Mesendoderm (in vitro differentiated cells): Measurements from ENCODE around the gene TVP23C.
"Not testable (repeated sequence)": the region's sequence is repeated elsewhere in the genome, so short reads cannot be mapped to it uniquely, and the experiment has no call there.

Experiments
- DNase-seq: peaks from one replicate; pipeline ENCODE4 v3.0.0; 2013
- H2AK5ac ChIP-seq: 2 replicates; pipeline ENCODE4 v1.6.1; 2013; ENCODE audit warnings: low read length, inconsistent platforms
- H2BK120ac ChIP-seq: 2 replicates; pipeline ENCODE4 v1.6.1; 2013; ENCODE audit warnings: low read depth, mild to moderate bottlenecking, low read length, moderate library complexity, mixed read lengths
- H2BK15ac ChIP-seq: replicated peaks from 2 replicates; pipeline ENCODE4 v1.6.1; 2013; ENCODE audit warnings: low read depth, mild to moderate bottlenecking, moderate library complexity
- H2BK5ac ChIP-seq: 2 replicates; pipeline ENCODE4 v1.6.1; 2013; ENCODE audit warnings: low read length, inconsistent platforms
- H3K18ac ChIP-seq: 2 replicates; pipeline ENCODE4 v1.6.1; 2013; ENCODE audit warnings: mild to moderate bottlenecking, low read length, mixed read lengths
- H3K23ac ChIP-seq: one replicate; pipeline ENCODE4 v1.6.1; 2013; ENCODE audit warnings: low read length
- H3K27ac ChIP-seq: 2 replicates; pipeline ENCODE4 v1.5.1; 2013; ENCODE audit warnings: low read depth, mild to moderate bottlenecking, inconsistent platforms, low read length, moderate library complexity
- H3K27me3 ChIP-seq: 2 replicates; pipeline ENCODE4 v1.6.1; 2013; ENCODE audit warnings: low read length, control low read depth, mild to moderate bottlenecking, inconsistent platforms; ENCODE audit not compliant: insufficient read depth, poor library complexity
- H3K36me3 ChIP-seq: 2 replicates; pipeline ENCODE4 v1.6.1; 2013; ENCODE audit warnings: low read length, inconsistent platforms; ENCODE audit not compliant: control insufficient read depth, insufficient read depth
- H3K4ac ChIP-seq: one replicate; pipeline ENCODE4 v1.6.1; 2013; ENCODE audit warnings: low read depth, mild to moderate bottlenecking, low read length, moderate library complexity
- H3K4me1 ChIP-seq: 2 replicates; pipeline ENCODE4 v1.6.1; 2013; ENCODE audit warnings: low read depth, low read length, inconsistent platforms; ENCODE audit not compliant: control insufficient read depth
- H3K4me2 ChIP-seq: 2 replicates; pipeline ENCODE4 v1.6.1; 2013; ENCODE audit warnings: low read length
- H3K4me3 ChIP-seq: 2 replicates; pipeline ENCODE4 v1.5.1; 2013; ENCODE audit warnings: mild to moderate bottlenecking, low read length
- H3K56ac ChIP-seq: one replicate; pipeline ENCODE4 v1.6.1; 2013; ENCODE audit warnings: low read length
- H3K79me1 ChIP-seq: 2 replicates; pipeline ENCODE4 v1.6.1; 2013; ENCODE audit warnings: low read length, inconsistent platforms
- H3K79me2 ChIP-seq: 2 replicates; pipeline ENCODE4 v1.6.1; 2013; ENCODE audit warnings: mild to moderate bottlenecking, low read length; ENCODE audit not compliant: control insufficient read depth, insufficient read depth
- H3K9ac ChIP-seq: 2 replicates; pipeline ENCODE4 v1.6.1; 2013; ENCODE audit warnings: low read length, inconsistent platforms
- H4K5ac ChIP-seq: one replicate; pipeline ENCODE4 v1.6.1; 2013; ENCODE audit warnings: low read length
- H4K8ac ChIP-seq: one replicate; pipeline ENCODE4 v1.6.1; 2013; ENCODE audit warnings: low read depth, mild to moderate bottlenecking, control low read depth, low read length, moderate library complexity
- WGBS: extraction: QIAGEN DNeasy Blood & Tissue Kit; methylation state at CpG from one replicate; pipeline ENCODE4 v1.1.7; 2013; ENCODE audit warnings: low lambda C conversion rate, missing lambda C conversion rate; ENCODE audit not compliant: insufficient coverage; ENCODE audit errors: extremely low coverage; 5-methylcytosine and 5-hydroxymethylcytosine counted together

TVP23C gene

DNA sequence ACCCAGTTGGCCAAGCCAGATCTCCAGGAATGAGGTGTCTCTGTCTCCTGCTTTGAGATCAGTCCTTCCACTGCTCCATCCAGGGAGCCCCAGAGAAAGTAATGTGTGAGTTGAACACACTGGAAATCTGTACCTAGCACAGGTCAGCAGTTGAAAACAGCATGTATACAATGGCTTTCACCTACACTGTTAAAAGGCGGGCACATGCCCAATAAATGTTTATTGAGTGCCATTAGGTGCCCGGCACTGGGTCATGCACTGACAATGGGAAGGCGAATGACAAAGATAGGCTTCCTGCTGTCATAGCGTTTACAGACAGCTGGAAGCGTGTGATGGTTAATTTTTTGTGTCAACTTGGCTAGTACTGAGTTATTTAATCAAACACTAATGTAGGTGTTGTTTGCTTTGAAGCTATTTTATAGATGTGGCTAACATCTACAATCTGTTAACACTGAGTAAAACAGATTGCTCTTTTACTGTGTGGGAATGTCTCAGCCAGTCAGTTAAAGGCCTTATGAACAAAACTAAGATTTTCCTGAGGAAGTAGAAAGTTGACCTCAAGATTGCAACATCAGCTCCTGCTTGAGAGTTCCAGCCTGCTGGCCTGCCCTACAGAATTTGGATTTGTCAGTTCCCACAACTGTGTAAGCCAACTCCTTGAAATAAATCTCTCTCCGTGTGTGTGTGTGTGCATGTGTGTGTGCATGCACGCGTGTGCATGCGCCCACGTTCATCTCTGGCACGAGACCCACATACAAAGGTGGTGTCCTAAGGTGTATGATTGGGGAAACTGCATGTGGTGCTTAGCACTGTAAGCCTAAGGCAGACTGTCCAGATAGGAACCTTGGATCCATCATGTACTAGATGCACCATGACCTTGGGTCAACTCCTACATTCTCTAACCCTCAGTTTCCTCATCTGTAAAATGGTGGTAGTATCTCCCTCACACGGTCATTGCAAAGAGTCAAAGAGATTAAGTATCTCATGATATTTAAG, 38.0 kb downstream of the TVP23C start:
- H3K56ac ChIP-seq, H3K4me1 ChIP-seq, H3K27ac ChIP-seq, H3K4me2 ChIP-seq, H3K27me3 ChIP-seq, H3K36me3 ChIP-seq, H4K8ac ChIP-seq, DNase-seq, H3K4ac ChIP-seq, H3K9ac ChIP-seq, H3K18ac ChIP-seq, H3K79me1 ChIP-seq, H3K4me3 ChIP-seq, H3K79me2 ChIP-seq, H3K23ac ChIP-seq, H2BK15ac ChIP-seq, H2BK5ac ChIP-seq, H2AK5ac ChIP-seq, H4K5ac ChIP-seq, H2BK120ac ChIP-seq: not testable (repeated sequence)
- no CpG with 5 or more reads among the region's 12 CpGs for WGBS

DNA sequence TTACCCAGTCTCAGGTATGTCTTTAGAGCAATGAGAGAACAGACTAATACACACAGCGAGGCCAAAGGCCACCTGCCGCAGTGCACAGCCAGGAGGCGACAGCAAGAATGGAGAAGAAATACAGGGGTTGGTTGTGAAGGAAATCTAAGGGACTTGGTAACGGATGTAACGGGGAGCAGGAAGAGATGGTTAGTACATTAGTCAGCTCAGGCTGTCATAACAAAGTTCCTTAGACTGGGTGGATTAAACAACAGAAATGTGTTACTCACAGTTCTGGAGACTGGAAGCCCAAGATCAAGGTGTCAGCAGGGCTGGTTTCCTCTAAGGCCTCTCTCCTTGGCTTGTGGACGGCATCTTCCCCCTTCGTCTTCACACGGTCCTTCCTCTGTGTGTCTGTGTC, 47.1 kb downstream of the TVP23C start:
- Histone ChIP-seq H3K23ac (no peak overlapping the region), H3K9ac (no peak overlapping the region), H3K4me3 (no peak overlapping the region), H3K27me3 (no peaks in the 10 kb centered on the region), H2BK120ac (no peak overlapping the region), H3K79me1 (no peaks in the 10 kb centered on the region), H3K56ac (no peak overlapping the region), H4K8ac (no peak overlapping the region), H3K79me2 (no peaks in the 10 kb centered on the region), H4K5ac (no peak overlapping the region), H3K4ac (no peak overlapping the region), H2BK15ac (no peak overlapping the region), H3K4me2 (no peak overlapping the region), H2BK5ac (no peak overlapping the region), H3K4me1 (no peaks in the 10 kb centered on the region), H3K27ac (no peak overlapping the region), H2AK5ac (no peak overlapping the region), H3K18ac (no peak overlapping the region), H3K36me3 (peaks cover 4% of the 10 kb centered on the region)
- no CpG with 5 or more reads among the region's 8 CpGs for WGBS
- DNase-seq: no peak

DNA sequence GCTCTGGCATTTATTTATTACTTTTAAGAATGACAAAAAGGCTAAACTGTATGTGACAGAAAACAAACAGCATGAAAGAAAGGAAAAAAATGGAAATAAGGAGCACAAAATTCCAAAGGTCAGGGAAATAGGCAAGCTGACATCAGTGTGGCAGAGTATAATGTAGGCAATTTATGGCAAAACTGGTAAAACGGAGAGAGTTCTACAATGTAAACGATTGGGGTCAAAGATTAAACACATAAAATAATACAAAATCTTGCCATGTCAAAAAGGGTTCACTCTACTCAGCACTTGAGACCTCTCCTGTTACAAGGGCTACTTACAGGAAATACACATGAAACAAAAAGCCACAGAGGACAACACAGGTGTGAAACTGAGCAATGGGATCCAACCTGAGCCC, 48.8 kb downstream of the TVP23C start:
- Histone ChIP-seq H2BK120ac (no peak overlapping the region), H3K23ac (no peak overlapping the region), H3K4me3 (no peak overlapping the region), H2AK5ac (no peak overlapping the region), H4K8ac (no peak overlapping the region), H3K36me3 (peaks cover 4% of the 10 kb centered on the region), H3K27me3 (no peaks in the 10 kb centered on the region), H3K79me2 (no peaks in the 10 kb centered on the region), H3K4me1 (no peaks in the 10 kb centered on the region), H3K9ac (no peak overlapping the region), H3K4ac (no peak overlapping the region), H3K27ac (no peak overlapping the region), H2BK5ac (no peak overlapping the region), H3K4me2 (no peak overlapping the region), H3K56ac (no peak overlapping the region), H3K79me1 (no peaks in the 10 kb centered on the region), H3K18ac (no peak overlapping the region), H2BK15ac (no peak overlapping the region), H4K5ac (no peak overlapping the region)
- no peak for DNase-seq
- no CpG with 5 or more reads among the region's 2 CpGs for WGBS

DNA sequence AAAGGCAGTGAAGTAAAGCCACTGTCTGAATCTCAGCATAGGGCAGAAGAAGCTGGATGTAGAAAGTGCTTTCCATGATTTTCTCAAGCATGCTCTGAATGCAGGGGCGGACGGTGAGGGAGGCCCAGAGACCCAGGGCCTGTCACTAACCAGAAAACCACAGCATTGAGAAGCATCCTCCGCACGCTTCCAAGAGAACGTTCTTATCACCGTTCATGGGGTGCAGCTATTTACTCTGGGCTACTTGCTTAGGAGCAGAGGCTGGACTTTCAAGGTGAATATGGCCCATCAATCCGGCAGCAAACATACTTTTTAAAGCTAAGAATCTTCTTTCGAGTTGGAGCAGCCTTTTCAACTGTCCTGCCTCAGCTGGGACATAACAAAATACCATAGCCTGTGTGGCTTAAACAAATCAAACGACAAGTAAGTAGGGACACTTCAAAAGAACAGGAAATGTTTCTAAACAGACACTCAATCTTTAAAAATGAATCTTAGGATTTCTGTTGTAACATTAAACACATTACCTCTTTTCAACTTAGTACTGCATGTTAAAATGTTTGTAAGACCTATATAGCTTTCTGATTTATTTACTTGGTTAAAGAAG, 49.3 kb downstream of the TVP23C start:
- H2BK5ac ChIP-seq: no peak overlapping the region
- H3K56ac ChIP-seq: no peak overlapping the region
- H3K36me3 ChIP-seq: peaks cover 4% of the 10 kb centered on the region
- H3K27me3 ChIP-seq: no peaks in the 10 kb centered on the region
- no CpG with 5 or more reads among the region's 9 CpGs for WGBS
- H2BK120ac ChIP-seq: no peak overlapping the region
- no peak overlapping the region for H4K8ac ChIP-seq
- no peaks in the 10 kb centered on the region for H3K4me1 ChIP-seq
- no peak overlapping the region for H3K9ac ChIP-seq
- no peaks in the 10 kb centered on the region for H3K79me2 ChIP-seq
- no peaks in the 10 kb centered on the region for H3K79me1 ChIP-seq
- DNase-seq: no peak
- no peak overlapping the region for H3K27ac ChIP-seq
- no peak overlapping the region for H2AK5ac ChIP-seq
- H3K4me3 ChIP-seq: no peak overlapping the region
- H2BK15ac ChIP-seq: no peak overlapping the region
- no peak overlapping the region for H3K4ac ChIP-seq
- no peak overlapping the region for H3K4me2 ChIP-seq
- no peak overlapping the region for H4K5ac ChIP-seq
- no peak overlapping the region for H3K18ac ChIP-seq
- no peak overlapping the region for H3K23ac ChIP-seq

DNA sequence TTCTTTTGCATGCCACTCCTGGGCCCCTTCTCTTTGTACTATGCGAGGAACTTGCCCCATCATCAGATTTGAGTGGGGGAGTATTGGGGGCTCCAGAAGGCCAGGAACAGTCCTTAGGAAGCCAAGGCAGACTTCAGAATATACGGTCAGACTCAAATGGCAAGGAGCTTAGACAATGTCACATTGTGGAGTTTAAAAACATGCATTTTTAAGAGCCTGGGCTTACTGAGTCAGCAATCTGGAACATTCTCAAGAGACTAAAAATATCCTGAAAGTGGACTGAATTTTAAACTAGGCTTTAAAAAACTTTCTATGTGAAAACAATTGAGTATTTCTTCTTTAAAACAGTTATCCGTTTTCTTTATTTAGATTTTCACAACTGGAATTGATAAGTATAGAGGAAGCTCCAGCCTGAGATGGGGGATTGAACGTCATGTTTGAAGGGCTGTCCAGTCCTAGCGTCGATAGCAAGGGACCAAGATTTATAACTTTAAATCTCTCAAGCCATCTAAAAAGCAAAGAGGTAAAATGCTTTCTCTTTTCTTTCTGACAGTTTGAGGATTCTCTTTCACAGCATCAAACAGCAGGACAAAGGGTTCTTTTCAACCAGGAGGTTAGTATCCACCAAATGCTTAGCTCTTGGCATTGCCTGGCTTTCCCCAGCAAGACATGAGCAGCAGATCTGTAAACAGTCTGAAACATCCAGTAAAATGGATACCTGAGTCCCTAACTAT, 50.1 kb downstream of the TVP23C start:
- Histone ChIP-seq H3K79me2 (no peaks in the 10 kb centered on the region), H4K5ac (no peak overlapping the region), H3K9ac (no peak overlapping the region), H3K79me1 (no peaks in the 10 kb centered on the region), H3K4me3 (no peak overlapping the region), H3K27me3 (no peaks in the 10 kb centered on the region), H2BK15ac (no peak overlapping the region), H3K18ac (no peak overlapping the region), H3K4ac (no peak overlapping the region), H3K4me2 (no peak overlapping the region), H2BK5ac (no peak overlapping the region), H3K23ac (no peak overlapping the region), H3K4me1 (no peaks in the 10 kb centered on the region), H3K27ac (no peak overlapping the region), H4K8ac (no peak overlapping the region), H3K36me3 (peaks cover 4% of the 10 kb centered on the region), H2AK5ac (no peak overlapping the region), H3K56ac (no peak overlapping the region), H2BK120ac (no peak overlapping the region)
- WGBS: no CpG with 5 or more reads among the region's 6 CpGs
- DNase-seq: no peak
